ENCODE measurements around the gene GPR85.

GRCh38 chr7:113131367-113131766 is 44.7 kb upstream of the GPR85 start:
- no peak for TF ChIP-seq CTCF (IDR thresholded peaks at IDR 0.05; ENCODE audit: low read depth, low read length, missing input control)
- no peak for TF ChIP-seq ZBTB33 (IDR thresholded peaks at IDR 0.05)
- no peak for TF ChIP-seq JUND (IDR thresholded peaks at IDR 0.05)
- TF ChIP-seq MAX (IDR thresholded peaks at IDR 0.05): no peak
- TF ChIP-seq REST (IDR thresholded peaks at IDR 0.05): no peak
- TF ChIP-seq RAD21 (IDR thresholded peaks at IDR 0.05): no peak
- no peak for TF ChIP-seq TAF1 (conservative IDR thresholded peaks at IDR 0.05)
- no peak for TF ChIP-seq EGR1 (IDR thresholded peaks at IDR 0.05; ENCODE audit: low read depth in 2 of 2)
- TF ChIP-seq, protein P1, sequence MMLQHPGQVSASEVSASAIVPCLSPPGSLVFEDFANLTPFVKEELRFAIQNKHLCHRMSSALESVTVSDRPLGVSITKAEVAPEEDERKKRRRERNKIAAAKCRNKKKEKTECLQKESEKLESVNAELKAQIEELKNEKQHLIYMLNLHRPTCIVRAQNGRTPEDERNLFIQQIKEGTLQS (IDR thresholded peaks at IDR 0.05): no peak
